Right lung (tissue), 5 donors: ENCODE results near the gene SSU72. TPM values are rescaled to one million over a fixed set of nuclear protein-coding genes. Genes with fewer than 3 reads are reported as not detected.
"Not testable (repeated sequence)": the region's sequence is repeated elsewhere in the genome, so short reads cannot be mapped to it uniquely, and the experiment has no call there.

Experiments
- DNase-seq, 2 donors: peaks; one replicate each; pipeline ENCODE4 v3.0.0-alpha.2; 2013
- polyA plus RNA-seq, 5 donors: library from polyadenylated mRNA; unstranded; fragments of 120-200 nt; gene quantifications; one replicate each; pipeline versions ENCODE4 v1.2.1 to v1.2.3, GENCODE V29; 2013; ENCODE audit warnings: inconsistent platforms in 1 of 5, low replicate concordance in 1 of 5; ENCODE audit not compliant: insufficient read length in 5 of 5, insufficient read depth in 1 of 5

Gene SSU72
- polyA plus RNA-seq, 5 donors, result 61.9 to 99.7 (median 71.7) TPM

DNA sequence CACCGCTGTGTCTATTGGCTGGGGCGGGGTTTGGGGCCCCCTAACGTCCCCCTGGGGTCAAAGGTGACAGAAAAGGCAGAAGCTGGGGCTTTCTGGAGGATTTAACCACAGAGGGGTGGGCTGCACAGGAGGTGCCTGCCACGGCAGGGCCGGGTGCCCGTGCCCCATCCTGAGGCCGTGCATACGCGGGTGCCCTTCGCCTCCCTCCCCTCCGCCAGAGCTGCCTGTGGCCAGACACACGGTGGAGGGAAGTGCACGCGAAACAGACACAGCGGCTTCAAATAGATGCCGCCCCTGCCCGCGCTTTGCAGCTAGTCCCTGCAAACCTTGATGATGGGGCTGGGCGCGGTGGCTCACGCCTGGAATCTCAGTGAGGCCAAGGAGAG is 65.2 kb downstream of the SSU72 start:
- not testable (repeated sequence) for DNase-seq

DNA sequence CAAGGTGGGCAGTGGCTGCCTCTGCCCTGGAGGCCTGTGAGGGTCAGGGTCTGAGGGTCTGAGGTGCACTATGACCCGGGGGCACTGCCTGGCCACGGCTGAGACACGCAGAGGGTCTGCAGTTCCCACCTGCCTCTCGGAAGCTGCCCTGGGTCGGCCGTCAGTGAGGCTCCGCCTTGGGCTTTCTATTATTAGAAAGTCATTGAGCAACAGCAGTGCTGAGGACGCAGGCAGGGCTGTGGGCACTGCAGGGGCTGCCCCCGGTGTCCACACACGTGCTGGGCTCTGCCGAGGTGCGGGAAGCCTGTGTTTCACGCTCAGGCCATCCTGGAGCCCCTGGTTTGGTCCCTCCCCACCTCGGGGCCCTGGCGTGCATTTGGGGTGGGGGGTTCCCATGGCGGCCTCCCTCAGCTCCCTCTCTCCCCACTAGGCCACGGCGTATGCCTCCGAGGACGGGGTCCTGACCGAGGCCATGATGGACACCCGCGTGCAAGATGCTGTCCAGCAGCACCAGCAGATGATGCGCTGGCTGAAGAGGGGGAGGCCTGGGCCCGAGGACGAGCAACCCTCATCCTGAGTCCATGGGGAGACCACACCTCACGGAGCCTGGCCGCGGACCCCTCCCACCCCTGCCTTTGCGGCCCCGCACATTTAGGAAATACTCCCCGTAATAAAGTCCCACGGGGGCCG is 65.7 kb downstream of the SSU72 start:
- DNase-seq, result not testable (repeated sequence)

DNA sequence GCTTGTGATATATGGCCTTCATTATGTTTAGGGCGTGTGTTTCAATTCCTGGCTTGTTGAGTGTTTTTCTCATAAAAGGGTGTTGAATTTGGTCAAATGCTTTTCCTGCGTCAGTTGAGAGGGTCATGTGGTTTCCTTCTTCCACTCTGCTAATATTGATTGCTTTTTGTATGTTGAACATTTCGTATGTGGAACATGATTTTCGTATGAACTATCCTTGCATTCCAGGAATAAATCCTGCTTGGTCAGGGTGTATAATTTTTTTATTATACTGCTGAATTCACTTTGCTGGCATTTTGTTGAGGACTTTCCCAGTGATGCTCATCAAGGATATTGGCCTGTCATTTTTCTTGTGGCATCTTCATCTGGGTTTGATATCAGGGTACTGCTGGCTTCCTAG is 67.4 kb downstream of the SSU72 start:
- no peak for DNase-seq

DNA sequence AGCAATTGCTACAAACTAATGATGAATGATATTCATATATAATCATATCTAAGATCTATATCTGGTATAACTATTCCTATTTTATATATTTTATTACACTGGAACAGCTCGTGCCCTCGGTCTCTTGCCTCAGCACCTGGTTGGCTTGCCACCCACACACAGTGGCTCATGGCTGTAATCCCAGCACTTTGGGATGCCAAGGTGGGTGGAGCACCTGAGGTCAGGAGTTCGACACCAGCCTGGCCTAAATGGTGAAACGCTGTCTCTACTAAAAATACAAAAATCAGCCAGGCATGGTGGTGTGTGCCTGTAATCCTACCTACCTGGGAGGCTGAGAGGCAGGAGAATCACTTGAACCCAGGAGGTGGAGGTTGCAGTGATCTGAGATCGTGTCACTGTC is 68.9 kb downstream of the SSU72 start:
- not testable (repeated sequence) for DNase-seq

DNA sequence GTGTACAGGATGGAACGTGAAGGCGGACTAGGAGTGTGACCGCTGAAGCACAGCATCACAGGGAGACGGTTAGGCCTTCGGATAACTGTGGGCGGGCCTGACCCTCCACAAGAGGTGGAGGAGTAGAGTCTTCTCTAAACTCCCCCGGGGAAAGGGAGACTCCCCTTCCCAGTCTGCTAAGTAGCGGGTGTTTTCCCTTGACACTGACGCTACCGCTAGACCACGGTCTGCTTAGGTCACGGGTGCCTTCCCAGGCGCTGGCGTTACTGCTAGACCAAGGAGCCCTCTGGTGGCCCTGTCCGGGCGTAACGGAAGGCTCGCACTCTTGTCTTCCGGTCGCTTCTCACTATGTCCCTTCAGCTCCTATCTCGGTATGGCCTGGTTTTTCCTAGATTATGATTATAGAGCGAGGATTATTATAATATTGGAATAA is 69.3 kb downstream of the SSU72 start:
- DNase-seq, result not testable (repeated sequence)

DNA sequence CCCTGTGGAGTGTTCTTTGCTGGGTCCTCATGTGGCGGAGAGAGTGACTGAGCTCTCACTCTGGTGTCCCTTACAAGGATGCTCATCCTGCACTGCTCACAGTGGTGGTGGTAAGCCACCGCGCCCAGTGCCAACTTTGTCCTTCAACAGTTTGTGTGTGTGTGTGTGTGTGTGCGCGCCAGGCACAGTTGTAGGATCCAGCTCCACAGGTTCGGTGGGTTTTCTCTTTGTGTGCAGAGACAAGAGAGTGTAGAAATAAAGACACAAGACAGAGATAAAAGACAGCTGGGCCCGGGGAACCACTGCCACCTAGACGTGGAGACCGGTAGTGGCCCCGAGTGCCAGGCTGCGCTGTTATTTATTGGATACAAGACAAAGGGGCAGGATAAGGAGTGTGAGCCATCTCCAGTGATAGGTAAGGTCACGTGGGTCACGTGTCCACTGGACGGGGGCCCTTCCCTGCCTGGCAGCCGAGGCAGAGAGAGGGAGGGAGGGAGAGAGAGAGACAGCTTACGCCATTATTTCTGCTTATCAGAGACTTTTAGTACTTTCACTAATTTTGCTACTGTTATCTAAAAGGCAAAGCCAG is 69.8 kb downstream of the SSU72 start:
- peak; percentile 23 to 26 for DNase-seq

DNA sequence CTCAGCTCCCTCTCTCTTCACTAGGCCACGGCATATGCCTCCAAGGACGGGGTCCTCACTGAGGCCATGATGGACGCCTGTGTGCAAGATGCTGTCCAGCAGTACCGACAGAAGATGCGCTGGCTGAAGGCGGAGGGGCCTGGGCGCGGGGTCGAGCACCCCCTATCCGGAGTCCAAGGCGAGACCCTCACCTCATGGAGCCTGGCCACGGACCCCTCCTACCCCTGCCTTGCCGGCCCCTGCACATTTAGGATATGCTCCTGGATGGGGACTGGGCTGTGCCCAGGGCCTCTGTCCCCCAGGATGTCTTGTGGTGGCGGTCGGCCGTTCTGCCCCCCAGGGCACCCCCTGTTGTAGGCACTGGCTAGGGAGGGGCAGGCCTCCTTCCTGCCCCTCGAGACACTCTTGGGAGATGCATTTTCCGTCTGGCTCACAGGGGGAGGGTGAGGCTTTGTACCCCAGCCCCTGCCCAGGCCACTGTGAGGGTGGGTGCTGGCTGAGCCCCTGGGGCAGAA is 79.1 kb downstream of the SSU72 start:
- not testable (repeated sequence) for DNase-seq

DNA sequence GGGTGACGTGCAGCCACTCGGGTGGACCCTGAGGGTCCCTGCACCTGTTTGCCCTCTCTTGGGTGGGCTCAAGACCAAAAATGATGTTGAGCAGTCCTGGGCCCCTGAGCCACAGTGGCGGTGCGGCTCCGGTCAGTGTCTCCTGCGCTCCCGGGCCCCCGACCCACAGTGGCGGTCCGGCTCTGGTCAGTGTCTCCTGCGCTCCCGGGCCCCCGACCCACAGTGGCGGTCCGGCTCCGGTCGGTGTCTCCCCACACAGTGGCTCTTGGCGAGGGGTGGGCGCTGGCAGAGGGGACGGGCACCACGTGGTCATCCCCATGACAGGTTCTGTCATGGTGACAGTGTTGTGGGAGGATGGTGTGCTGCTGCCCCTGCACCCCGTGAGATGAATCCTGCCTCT is 80.4 kb downstream of the SSU72 start:
- DNase-seq, result not testable (repeated sequence)

Other genes with a start within 250 kb of the SSU72 start
- under 1 TPM; 0.24 to 0.88 (median 0.49) TPM for gene TAS1R3, start 243.6 kb downstream of the SSU72 start, polyA plus RNA-seq
- 10 to 100 TPM; 19.5 to 51.3 (median 29.9) TPM for gene DVL1, start 225.4 kb downstream of the SSU72 start, polyA plus RNA-seq
- 100 to 1,000 TPM; 108 to 164 (median 155) TPM for gene MXRA8, start 216.3 kb downstream of the SSU72 start, polyA plus RNA-seq
- gene AURKAIP1, start 199.7 kb downstream of the SSU72 start, polyA plus RNA-seq, result 10 to 100 TPM; 36.5 to 88.5 (median 46.3) TPM
- 100 to 1,000 TPM; 256 to 387 (median 327) TPM for gene CCNL2, start 175.5 kb downstream of the SSU72 start, polyA plus RNA-seq
- gene MRPL20, start 167.6 kb downstream of the SSU72 start, polyA plus RNA-seq, result 100 to 1,000 TPM in 3 of 5 donors, 10 to 100 TPM in 2; 88.3 to 150 (median 104) TPM
- 10 to 100 TPM; 22.2 to 46.8 (median 35.6) TPM for gene ANKRD65, start 153.6 kb downstream of the SSU72 start, polyA plus RNA-seq
- gene VWA1, start 139.2 kb downstream of the SSU72 start, polyA plus RNA-seq, result 100 to 1,000 TPM in 1 of 5 donors, 10 to 100 TPM in 4; 39.8 to 147 (median 63.9) TPM
- 1 to 10 TPM; 2.1 to 4.0 (median 3.3) TPM for gene ATAD3C, start 125.2 kb downstream of the SSU72 start, polyA plus RNA-seq
- gene ATAD3B, start 103.1 kb downstream of the SSU72 start, polyA plus RNA-seq, result 10 to 100 TPM; 13.1 to 23.5 (median 14.8) TPM
- gene ATAD3A, start 62.7 kb downstream of the SSU72 start, polyA plus RNA-seq, result 10 to 100 TPM; 13.8 to 31.6 (median 18.3) TPM
- 1 to 10 TPM; 3.8 to 8.1 (median 4.5) TPM for gene TMEM240, start 34.2 kb downstream of the SSU72 start, polyA plus RNA-seq
- gene FNDC10, start 25.3 kb upstream of the SSU72 start, polyA plus RNA-seq, result 1 to 10 TPM; 1.5 to 3.9 (median 1.7) TPM
- gene MIB2, start 40.6 kb upstream of the SSU72 start, polyA plus RNA-seq, result 100 to 1,000 TPM in 1 of 5 donors, 10 to 100 TPM in 4; 33.2 to 126 (median 58.6) TPM
- 100 to 1,000 TPM in 1 of 5 donors, 10 to 100 TPM in 4; 28.4 to 125 (median 60.5) TPM for gene MMP23B, start 57.3 kb upstream of the SSU72 start, polyA plus RNA-seq
- gene CDK11B, start 84.1 kb upstream of the SSU72 start, polyA plus RNA-seq, result 10 to 100 TPM; 31.8 to 45.6 (median 42.0) TPM
- gene SLC35E2B, start 117.9 kb upstream of the SSU72 start, polyA plus RNA-seq, result 10 to 100 TPM; 60.4 to 95.1 (median 90.0) TPM
- 10 to 100 TPM; 25.9 to 45.0 (median 40.5) TPM for gene CDK11A, start 149.5 kb upstream of the SSU72 start, polyA plus RNA-seq
- gene NADK, start 203.6 kb upstream of the SSU72 start, polyA plus RNA-seq, result 10 to 100 TPM; 32.3 to 55.2 (median 40.4) TPM